COLO668 (cell line): ENCODE results near the gene DNM1L.

ENCODE experiments used
- DNase-seq: peaks from one replicate; lab custom pipeline; 2025; ENCODE audit not compliant: unreplicated experiment; lab: John Stamatoyannopoulos, UW

The DNM1L gene

GRCh38 chr12:32755654-32756475 is 76.8 kb downstream of the DNM1L start, which contains the start of gene YARS2:
YARS2 (minus strand) TSS chr12:32755897; CDS start chr12:32755874, 23 bp downstream.
- DNase-seq, result peak; percentile 90

GRCh38 chr12:32756476-32757066 is 77.5 kb downstream of the DNM1L start:
- DNase-seq, result no peak

GRCh38 chr12:32757157-32757556 is 78.1 kb downstream of the DNM1L start:
- no peak for DNase-seq

GRCh38 chr12:32761716-32762115 is 82.6 kb downstream of the DNM1L start:
- DNase-seq, result no peak

- DNase-seq, result no peak
These were observed 86.8 kb downstream of the DNM1L start for GRCh38 chr12:32765906-32766305.

GRCh38 chr12:32768518-32768917 is 89.4 kb downstream of the DNM1L start:
- DNase-seq, result no peak

- no peak for DNase-seq
These were observed 91.0 kb downstream of the DNM1L start for GRCh38 chr12:32770141-32770540.

- no peak for DNase-seq
These were observed 94.6 kb downstream of the DNM1L start for GRCh38 chr12:32773691-32774090.

- DNase-seq, result no peak
These were observed 97.2 kb downstream of the DNM1L start for GRCh38 chr12:32776258-32776657.

GRCh38 chr12:32777159-32777558 is 98.1 kb downstream of the DNM1L start:
- no peak for DNase-seq

- DNase-seq, result no peak
These were observed 98.6 kb downstream of the DNM1L start for GRCh38 chr12:32777691-32778175.

- no peak for DNase-seq
These were observed 101.0 kb downstream of the DNM1L start for GRCh38 chr12:32780071-32780470.

- DNase-seq, result no peak
These were observed 103.9 kb downstream of the DNM1L start for GRCh38 chr12:32783029-32783428.

- no peak for DNase-seq
These were observed 106.5 kb downstream of the DNM1L start for GRCh38 chr12:32785557-32785956.

- no peak for DNase-seq
These were observed 109.3 kb downstream of the DNM1L start for GRCh38 chr12:32788405-32788804.

- DNase-seq, result no peak
These were observed 110.3 kb downstream of the DNM1L start for GRCh38 chr12:32789446-32789845.

GRCh38 chr12:32789916-32790315 is 110.8 kb downstream of the DNM1L start:
- DNase-seq, result no peak

GRCh38 chr12:32794281-32794680 is 115.2 kb downstream of the DNM1L start:
- no peak for DNase-seq
